ENCODE measurements around the gene POC1A.

POC1A gene

GRCh38 chr3:52083556-52084087 is 70.6 kb downstream of the POC1A start:
- no peak for DNase-seq

GRCh38 chr3:52082951-52083350 is 71.3 kb downstream of the POC1A start:
- DNase-seq = no peak

GRCh38 chr3:52080830-52081719 is 73.1 kb downstream of the POC1A start:
- DNase-seq = no peak

GRCh38 chr3:52079958-52080357 is 74.3 kb downstream of the POC1A start:
- DNase-seq = no peak

- no peak for DNase-seq
These were observed 75.3 kb downstream of the POC1A start for GRCh38 chr3:52078781-52079560.

GRCh38 chr3:52077925-52078324 is 76.3 kb downstream of the POC1A start:
- DNase-seq = no peak

GRCh38 chr3:52076896-52077780 is 77.1 kb downstream of the POC1A start:
- no peak for DNase-seq

- DNase-seq = no peak
These were observed 80.7 kb downstream of the POC1A start for GRCh38 chr3:52073490-52073889.

- DNase-seq = no peak
These were observed 81.8 kb downstream of the POC1A start for GRCh38 chr3:52072471-52072870.

- DNase-seq = no peak
These were observed 82.2 kb downstream of the POC1A start for GRCh38 chr3:52072020-52072419.

GRCh38 chr3:52070724-52071621 is 83.2 kb downstream of the POC1A start:
- DNase-seq = no peak

- no peak for DNase-seq
These were observed 84.4 kb downstream of the POC1A start for GRCh38 chr3:52069855-52070254.

GRCh38 chr3:52069135-52069534 is 85.1 kb downstream of the POC1A start:
- DNase-seq = no peak

- DNase-seq = no peak
These were observed 85.5 kb downstream of the POC1A start for GRCh38 chr3:52068730-52069129.

GRCh38 chr3:52068055-52068571 is 86.1 kb downstream of the POC1A start:
- DNase-seq = no peak

GRCh38 chr3:52067526-52067925 is 86.7 kb downstream of the POC1A start:
- DNase-seq = no peak

- DNase-seq = no peak
These were observed 87.2 kb downstream of the POC1A start for GRCh38 chr3:52067046-52067445.

GRCh38 chr3:52065264-52065756 is 88.9 kb downstream of the POC1A start:
- no peak for DNase-seq

GRCh38 chr3:52064561-52064960 is 89.7 kb downstream of the POC1A start:
- no peak for DNase-seq

- DNase-seq = no peak
These were observed 91.0 kb downstream of the POC1A start for GRCh38 chr3:52063026-52063723.

- no peak for DNase-seq
These were observed 91.7 kb downstream of the POC1A start for GRCh38 chr3:52062505-52062904.

Data from activated CD4-positive, alpha-beta T cell treated with anti-CD3 and anti-CD28 coated beads, Interleukin-2, Interleukin-6, amounts not matched to agents 100 ng/mL and 50 ng/mL, durations not matched to agents 16 hours and 8 hours (primary cell).